HepG2 (cell line): Measurements from ENCODE around the gene KRTAP9-2. TPM values are rescaled to one million over a fixed set of nuclear protein-coding genes. Genes with fewer than 3 reads are reported as not detected.

ENCODE experiments used
- ELF4 ChIP-seq: sonication (generic); formaldehyde crosslinking; IDR thresholded peaks from 2 replicates; pipeline ENCODE4 v1.5.0; 2020; ENCODE audit warnings: missing genetic modification reagents, mild to moderate bottlenecking, moderate library complexity, borderline replicate concordance
- GPN1 ChIP-seq: sonication (generic); formaldehyde crosslinking; IDR thresholded peaks from 2 replicates; pipeline ENCODE4 v1.5.1; 2020; ENCODE audit warnings: missing genetic modification reagents, borderline replicate concordance
- HOXA9 ChIP-seq: sonication (generic); formaldehyde crosslinking; IDR thresholded peaks from 2 replicates; pipeline ENCODE4 v1.8.1; 2022; ENCODE audit warnings: missing genetic modification reagents, mild to moderate bottlenecking, moderate library complexity, borderline replicate concordance
- MZF1 ChIP-seq: sonication (generic); formaldehyde crosslinking; IDR thresholded peaks from 2 replicates; pipeline ENCODE4 v1.8.1; 2023; ENCODE audit warnings: mild to moderate bottlenecking, missing genetic modification reagents, borderline replicate concordance
- NR2F1 ChIP-seq, 2 experiments: fragments of 450-650 bp in 1 of 2; formaldehyde crosslinking in 1 of 2; IDR thresholded peaks; 2 replicates each; pipeline versions ENCODE4 v1.5.0 to v1.6.1; 2016 to 2020; ENCODE audit warnings: mild to moderate bottlenecking in 1 of 2, missing compliant biosample characterization in 1 of 2, missing genetic modification reagents in 1 of 2, moderate library complexity in 1 of 2
- PRDM15 ChIP-seq: sonication (generic); formaldehyde crosslinking; IDR thresholded peaks from 2 replicates; pipeline ENCODE4 v1.4.0; 2020; ENCODE audit warnings: missing genetic modification reagents
- ZNF121 ChIP-seq: sonication (generic); formaldehyde crosslinking; IDR thresholded peaks from 2 replicates; pipeline ENCODE4 v1.5.0; 2020; ENCODE audit warnings: mild to moderate bottlenecking, missing genetic modification reagents
- polyA plus RNA-seq, 8 experiments: library from polyadenylated mRNA; depleted of rRNA in 3 of 8; stranded (reverse) in 7 of 8; unstranded in 1 of 8; fragments of >200 nt; fragmentation: Illumina TruSeq in 4 of 8; extraction: Trizol in 4 of 8; gene quantifications; 2 replicates each; pipeline versions ENCODE4 v1.2.1 to v1.2.3, GENCODE V29; 2011 to 2016; ENCODE audit warnings: low read depth in 4 of 8, missing spikeins in 1 of 8, mixed read lengths in 1 of 8; ENCODE audit not compliant: insufficient read depth in 1 of 8
- total RNA-seq, 5 experiments: library from RNA; depleted of rRNA; stranded (reverse); fragments of >200 nt; fragmentation: Illumina TruSeq; extraction: Trizol; gene quantifications; 2 replicates each; pipeline ENCODE4 v1.2.3, GENCODE V29; 2016; ENCODE audit warnings: low read depth in 1 of 5
- TF ChIP-seq, protein P1 (sequence below): sonication (generic); formaldehyde crosslinking; IDR thresholded peaks from 2 replicates; pipeline ENCODE4 v1.4.0; 2020; ENCODE audit warnings: mild to moderate bottlenecking, missing genetic modification reagents
- TF ChIP-seq, protein P2 (sequence below): sonication (generic); formaldehyde crosslinking; IDR thresholded peaks from 2 replicates; pipeline ENCODE4 v1.4.0; 2020; ENCODE audit warnings: missing genetic modification reagents, borderline replicate concordance

The KRTAP9-2 gene
- total and polyA plus RNA-seq, 2 of the 13 experiments (the other 11 are each of a cell fraction or from before 2014, with no cell fraction given): not detected

- TF ChIP-seq, protein P1, sequence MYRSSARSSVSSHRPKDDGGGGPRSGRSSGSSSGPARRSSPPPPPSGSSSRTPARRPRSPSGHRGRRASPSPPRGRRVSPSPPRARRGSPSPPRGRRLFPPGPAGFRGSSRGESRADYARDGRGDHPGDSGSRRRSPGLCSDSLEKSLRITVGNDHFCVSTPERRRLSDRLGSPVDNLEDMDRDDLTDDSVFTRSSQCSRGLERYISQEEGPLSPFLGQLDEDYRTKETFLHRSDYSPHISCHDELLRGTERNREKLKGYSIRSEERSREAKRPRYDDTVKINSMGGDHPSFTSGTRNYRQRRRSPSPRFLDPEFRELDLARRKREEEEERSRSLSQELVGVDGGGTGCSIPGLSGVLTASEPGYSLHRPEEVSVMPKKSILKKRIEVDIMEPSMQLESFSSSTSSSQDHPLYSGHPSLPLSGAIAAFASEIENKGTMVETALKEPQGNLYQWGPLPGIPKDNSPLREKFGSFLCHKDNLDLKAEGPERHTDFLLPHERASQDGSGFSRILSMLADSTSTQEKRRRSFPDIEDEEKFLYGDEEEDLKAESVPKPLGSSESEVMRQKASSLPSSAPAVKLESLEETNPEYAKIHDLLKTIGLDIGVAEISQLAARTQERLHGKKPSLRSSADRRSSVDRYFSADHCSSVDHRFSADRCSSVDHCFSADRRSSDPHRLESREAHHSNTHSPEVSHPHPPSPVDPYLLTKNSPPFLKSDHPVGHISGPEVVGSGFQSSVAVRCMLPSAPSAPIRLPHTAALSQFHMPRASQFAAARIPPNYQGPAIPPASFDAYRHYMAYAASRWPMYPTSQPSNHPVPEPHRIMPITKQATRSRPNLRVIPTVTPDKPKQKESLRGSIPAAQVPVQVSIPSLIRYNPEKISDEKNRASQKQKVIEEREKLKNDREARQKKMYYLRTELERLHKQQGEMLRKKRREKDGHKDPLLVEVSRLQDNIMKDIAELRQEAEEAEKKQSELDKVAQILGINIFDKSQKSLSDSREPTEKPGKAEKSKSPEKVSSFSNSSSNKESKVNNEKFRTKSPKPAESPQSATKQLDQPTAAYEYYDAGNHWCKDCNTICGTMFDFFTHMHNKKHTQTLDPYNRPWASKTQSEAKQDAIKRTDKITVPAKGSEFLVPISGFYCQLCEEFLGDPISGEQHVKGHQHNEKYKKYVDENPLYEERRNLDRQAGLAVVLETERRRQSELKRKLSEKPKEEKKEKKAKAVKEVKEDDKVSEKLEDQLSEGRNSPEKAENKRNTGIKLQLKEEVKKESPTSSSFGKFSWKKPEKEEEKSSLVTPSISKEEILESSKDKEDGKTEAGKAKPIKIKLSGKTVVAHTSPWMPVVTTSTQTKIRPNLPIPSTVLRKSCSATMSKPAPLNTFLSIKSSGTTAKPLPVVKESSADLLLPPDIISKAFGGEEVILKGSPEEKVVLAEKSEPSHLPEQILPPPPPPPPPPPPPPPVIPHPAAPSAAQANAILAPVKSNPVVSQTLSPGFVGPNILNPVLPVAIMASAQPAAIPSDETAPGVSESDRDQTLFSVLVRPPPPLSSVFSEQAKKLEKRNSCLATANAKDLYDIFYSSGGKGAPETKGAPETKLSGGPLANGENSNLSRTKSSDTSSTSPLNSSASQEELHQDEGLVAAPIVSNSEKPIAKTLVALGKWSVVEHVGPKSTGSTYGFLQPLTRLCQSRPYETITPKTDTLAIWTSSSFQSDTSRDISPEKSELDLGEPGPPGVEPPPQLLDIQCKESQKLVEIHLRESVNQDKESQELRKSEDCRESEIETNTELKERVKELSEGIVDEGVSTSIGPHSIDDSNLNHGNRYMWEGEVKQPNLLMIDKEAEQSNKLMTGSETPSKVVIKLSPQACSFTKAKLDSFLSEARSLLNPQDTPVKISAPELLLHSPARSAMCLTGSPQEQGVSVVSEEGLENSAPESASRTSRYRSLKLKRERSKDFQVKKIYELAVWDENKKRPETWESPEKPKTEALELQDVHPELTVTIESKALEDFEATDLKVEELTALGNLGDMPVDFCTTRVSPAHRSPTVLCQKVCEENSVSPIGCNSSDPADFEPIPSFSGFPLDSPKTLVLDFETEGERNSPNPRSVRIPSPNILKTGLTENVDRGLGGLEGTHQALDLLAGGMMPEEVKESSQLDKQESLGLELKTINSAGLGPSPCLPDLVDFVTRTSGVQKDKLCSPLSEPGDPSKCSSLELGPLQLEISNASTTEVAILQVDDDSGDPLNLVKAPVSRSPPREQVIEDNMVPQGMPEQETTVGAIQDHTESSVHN (CRISPR knock-in tag): no peak
- TF ChIP-seq PRDM15 (CRISPR knock-in tag) (no peak), ZNF121 (CRISPR knock-in tag) (no peak), MZF1 (no peak), HOXA9 (no peak), NR2F1 (CRISPR knock-in tag; IDR thresholded peaks at IDR 0.05) (no peak), GPN1 (CRISPR knock-in tag) (no peak), ELF4 (CRISPR knock-in tag) (no peak)
- TF ChIP-seq, protein P2, sequence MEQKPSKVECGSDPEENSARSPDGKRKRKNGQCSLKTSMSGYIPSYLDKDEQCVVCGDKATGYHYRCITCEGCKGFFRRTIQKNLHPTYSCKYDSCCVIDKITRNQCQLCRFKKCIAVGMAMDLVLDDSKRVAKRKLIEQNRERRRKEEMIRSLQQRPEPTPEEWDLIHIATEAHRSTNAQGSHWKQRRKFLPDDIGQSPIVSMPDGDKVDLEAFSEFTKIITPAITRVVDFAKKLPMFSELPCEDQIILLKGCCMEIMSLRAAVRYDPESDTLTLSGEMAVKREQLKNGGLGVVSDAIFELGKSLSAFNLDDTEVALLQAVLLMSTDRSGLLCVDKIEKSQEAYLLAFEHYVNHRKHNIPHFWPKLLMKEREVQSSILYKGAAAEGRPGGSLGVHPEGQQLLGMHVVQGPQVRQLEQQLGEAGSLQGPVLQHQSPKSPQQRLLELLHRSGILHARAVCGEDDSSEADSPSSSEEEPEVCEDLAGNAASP (CRISPR knock-in tag): no peak
These were observed 36.1 kb upstream of the KRTAP9-2 start (continued) for GRCh38 chr17:41190328-41190727.
